ENCODE measurements around the gene DPP10. TPM values are rescaled to one million over a fixed set of nuclear protein-coding genes. Genes with fewer than 3 reads are reported as not detected.

Gene DPP10
- total and polyA plus RNA-seq, 10 donors: 0.02 TPM; not detected in 9

GRCh38 chr2:114550895-114551793, 108.7 kb downstream of the DPP10 start:
- Histone ChIP-seq H3K4me3 (no peak overlapping the region), H3K27me3 (replicated peaks in 1 of 7) (peaks cover 0 to 27% (median 0%) of the 10 kb centered on the region in 7 donors), H3K27ac (no peak overlapping the region), H3K9me3 (no peaks in the 10 kb centered on the region), H3K36me3 (no peaks in the 10 kb centered on the region), H3K4me1 (no peaks in the 10 kb centered on the region)
- TF ChIP-seq POLR2A (IDR thresholded peaks at IDR 0.05) (no peak), CTCF (IDR thresholded peaks at IDR 0.05 in 8 of 11, conservative IDR thresholded peaks at IDR 0.05 in 3 of 11) (peak in 7 of 11 experiments; percentile 22 to 52 (median 33)), POLR2AphosphoS5 (IDR thresholded peaks at IDR 0.05) (no peak)
- no peak for DNase-seq
- 47 to 56% (median 52%) methylated on average over 5 of the region's 5 CpGs for WGBS, 5 donors
- intact Hi-C loops (cut with DNase I; ENCODE audit: low total_unique reads): no loop called here

DNA sequence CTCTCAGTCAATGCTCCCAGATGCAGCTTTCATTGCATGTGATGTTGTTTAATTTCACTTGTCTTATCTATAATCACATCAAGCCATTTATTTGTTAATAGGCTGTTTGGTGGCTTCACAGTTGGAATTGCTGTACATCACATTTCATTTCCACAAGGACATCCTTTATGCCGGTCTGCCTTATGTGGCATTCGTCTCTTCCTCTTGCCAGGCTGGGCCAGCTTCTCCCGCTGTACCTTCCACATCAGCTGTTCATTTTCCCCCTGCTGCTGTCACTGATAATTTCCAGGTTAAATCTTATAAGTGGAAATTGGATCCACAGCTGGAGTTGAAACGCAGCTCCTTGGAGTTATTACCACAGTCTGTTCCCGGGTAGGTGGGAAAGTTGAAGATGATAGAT, 110.6 kb downstream of the DPP10 start:
- H3K36me3 ChIP-seq: no peaks in the 10 kb centered on the region
- H3K4me1 ChIP-seq: no peaks in the 10 kb centered on the region
- H3K4me3 ChIP-seq: no peak overlapping the region
- H3K27ac ChIP-seq: no peak overlapping the region
- 56 to 67% (median 65%) methylated on average over 5 of the region's 5 CpGs for WGBS, 5 donors
- no peaks in the 10 kb centered on the region for H3K9me3 ChIP-seq
- intact Hi-C loops (cut with DNase I; ENCODE audit: low total_unique reads): no loop called here
- no peak for DNase-seq
- H3K27me3 ChIP-seq (replicated peaks in 1 of 7): peaks cover 0 to 27% (median 0%) of the 10 kb centered on the region in 7 donors
- TF ChIP-seq POLR2AphosphoS5 (IDR thresholded peaks at IDR 0.05) (no peak), CTCF (IDR thresholded peaks at IDR 0.05 in 8 of 11, conservative IDR thresholded peaks at IDR 0.05 in 3 of 11) (no peak), POLR2A (IDR thresholded peaks at IDR 0.05) (no peak)

GRCh38 chr2:114569166-114569565, 126.7 kb downstream of the DPP10 start:
- H3K4me3 ChIP-seq: no peak overlapping the region
- H3K36me3 ChIP-seq: no peaks in the 10 kb centered on the region
- intact Hi-C loops (cut with DNase I; ENCODE audit: low total_unique reads): no loop called here
- DNase-seq: no peak
- H3K4me1 ChIP-seq: no peaks in the 10 kb centered on the region
- H3K27ac ChIP-seq: no peak overlapping the region
- no peaks in the 10 kb centered on the region for H3K27me3 ChIP-seq (replicated peaks in 1 of 7)
- no peak for TF ChIP-seq POLR2AphosphoS5 (IDR thresholded peaks at IDR 0.05)
- TF ChIP-seq CTCF (IDR thresholded peaks at IDR 0.05 in 8 of 11, conservative IDR thresholded peaks at IDR 0.05 in 3 of 11): no peak
- no peak for TF ChIP-seq POLR2A (IDR thresholded peaks at IDR 0.05)
- H3K9me3 ChIP-seq: no peaks in the 10 kb centered on the region
- WGBS, 5 donors: 78 to 87% (median 80%) methylated on average over 3 of the region's 3 CpGs

DNA sequence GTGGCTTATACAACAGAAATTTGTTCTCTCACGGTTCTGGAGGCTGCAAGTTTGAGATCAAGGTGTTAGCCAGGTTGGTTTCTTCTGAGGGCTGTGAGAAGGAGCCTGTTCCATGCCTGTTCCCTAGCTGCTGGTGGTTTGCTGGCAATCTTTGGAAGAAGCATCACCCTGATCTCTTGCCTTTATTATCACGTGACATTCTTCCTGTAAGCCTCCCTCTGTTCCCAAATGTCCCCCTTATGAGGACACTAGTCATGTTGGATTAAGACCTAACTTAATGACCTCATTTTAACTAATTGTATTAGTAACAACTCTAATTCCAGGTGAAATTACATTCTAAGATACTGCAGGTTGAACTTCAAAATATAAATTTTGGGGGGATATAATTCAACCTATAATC, 135.2 kb downstream of the DPP10 start:
- H3K4me3 ChIP-seq: no peak overlapping the region
- no peaks in the 10 kb centered on the region for H3K4me1 ChIP-seq
- intact Hi-C loops (cut with DNase I; ENCODE audit: low total_unique reads): no loop called here
- no peaks in the 10 kb centered on the region for H3K9me3 ChIP-seq
- H3K27ac ChIP-seq: no peak overlapping the region
- no peaks in the 10 kb centered on the region for H3K27me3 ChIP-seq (replicated peaks in 1 of 7)
- 77 to 87% (median 81%) methylated on average over 2 of the region's 2 CpGs for WGBS, 5 donors
- no peaks in the 10 kb centered on the region for H3K36me3 ChIP-seq
- DNase-seq: no peak
- TF ChIP-seq POLR2A (IDR thresholded peaks at IDR 0.05) (no peak), CTCF (IDR thresholded peaks at IDR 0.05 in 8 of 11, conservative IDR thresholded peaks at IDR 0.05 in 3 of 11) (no peak)
